Measurements from ENCODE around the gene RRBP1. TPM values are rescaled to one million over a fixed set of nuclear protein-coding genes. Genes with fewer than 3 reads are reported as not detected.

RRBP1 gene
- total and polyA plus RNA-seq, 2 experiments from 2014 or later: 193 to 242 TPM

DNA sequence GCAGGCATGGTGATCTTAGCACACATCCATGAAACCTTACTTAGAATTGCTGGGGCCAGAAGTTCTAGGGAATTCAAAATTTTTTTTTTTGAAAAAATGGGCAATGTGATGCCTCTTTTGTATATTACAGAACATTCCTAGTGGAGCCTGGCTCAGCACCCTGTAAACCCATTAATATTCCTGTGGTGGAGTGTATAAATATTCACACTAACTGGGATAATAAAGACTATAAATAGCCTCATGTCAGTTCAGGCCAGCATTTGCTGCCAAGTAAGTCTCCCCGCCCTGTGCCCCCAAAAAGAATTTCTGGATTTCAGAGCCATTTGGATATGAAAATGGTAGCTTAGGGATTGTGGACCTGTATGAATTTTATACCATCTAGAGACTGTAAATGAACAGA is 32.6 kb upstream of the RRBP1 start:
- Histone ChIP-seq H3K79me2 (no peaks in the 10 kb centered on the region), H3K4me3 (no peak overlapping the region), H3K27ac (no peak overlapping the region)

DNA sequence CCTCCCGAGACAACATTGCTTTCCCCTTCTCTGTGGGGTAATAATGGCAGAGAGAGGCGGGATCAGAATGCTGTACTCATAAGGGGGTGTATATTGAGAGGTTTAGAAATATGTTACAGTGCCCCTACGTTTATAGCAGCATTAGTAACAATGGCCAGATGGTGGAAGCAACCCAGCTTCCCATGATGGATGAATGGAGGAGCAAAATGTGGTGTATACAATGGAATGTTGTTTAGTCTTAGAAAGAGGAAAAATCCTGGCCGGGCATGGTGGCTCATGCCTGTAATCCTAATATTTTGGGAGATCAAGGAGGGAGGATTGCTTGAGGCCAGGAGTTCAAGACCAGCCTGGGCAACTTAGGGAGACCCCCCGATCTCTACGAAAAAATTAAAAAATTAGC is 30.7 kb upstream of the RRBP1 start:
- no peak for TF ChIP-seq EZH2 (IDR thresholded peaks at IDR 0.05; ENCODE audit: borderline replicate concordance)
- TF ChIP-seq, protein P1, sequence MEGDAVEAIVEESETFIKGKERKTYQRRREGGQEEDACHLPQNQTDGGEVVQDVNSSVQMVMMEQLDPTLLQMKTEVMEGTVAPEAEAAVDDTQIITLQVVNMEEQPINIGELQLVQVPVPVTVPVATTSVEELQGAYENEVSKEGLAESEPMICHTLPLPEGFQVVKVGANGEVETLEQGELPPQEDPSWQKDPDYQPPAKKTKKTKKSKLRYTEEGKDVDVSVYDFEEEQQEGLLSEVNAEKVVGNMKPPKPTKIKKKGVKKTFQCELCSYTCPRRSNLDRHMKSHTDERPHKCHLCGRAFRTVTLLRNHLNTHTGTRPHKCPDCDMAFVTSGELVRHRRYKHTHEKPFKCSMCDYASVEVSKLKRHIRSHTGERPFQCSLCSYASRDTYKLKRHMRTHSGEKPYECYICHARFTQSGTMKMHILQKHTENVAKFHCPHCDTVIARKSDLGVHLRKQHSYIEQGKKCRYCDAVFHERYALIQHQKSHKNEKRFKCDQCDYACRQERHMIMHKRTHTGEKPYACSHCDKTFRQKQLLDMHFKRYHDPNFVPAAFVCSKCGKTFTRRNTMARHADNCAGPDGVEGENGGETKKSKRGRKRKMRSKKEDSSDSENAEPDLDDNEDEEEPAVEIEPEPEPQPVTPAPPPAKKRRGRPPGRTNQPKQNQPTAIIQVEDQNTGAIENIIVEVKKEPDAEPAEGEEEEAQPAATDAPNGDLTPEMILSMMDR (IDR thresholded peaks at IDR 0.05; ENCODE audit: poor library complexity): no peak
- no peak for TF ChIP-seq EZH2phosphoT487 (IDR thresholded peaks at IDR 0.05; ENCODE audit: low read depth, severe bottlenecking, unreplicated experiment)
- Histone ChIP-seq H3K9me2 (replicated peaks; ENCODE audit: insufficient read depth) (no peaks in the 10 kb centered on the region), H2AFZ (no peak overlapping the region), H3K27me3 (no peaks in the 10 kb centered on the region), H4K20me1 (ENCODE audit: insufficient read depth, poor library complexity, severe bottlenecking) (no peaks in the 10 kb centered on the region), H3K4me3 (no peak overlapping the region), H3K27ac (no peak overlapping the region), H3K4me1 (ENCODE audit: insufficient read depth) (peaks cover 56% of the 10 kb centered on the region), H3K9me3 (ENCODE audit: low read depth) (no peaks in the 10 kb centered on the region), H3K79me2 (no peaks in the 10 kb centered on the region), H3K4me2 (no peak overlapping the region), H3K36me3 (replicated peaks; ENCODE audit: insufficient read depth, low read depth) (no peaks in the 10 kb centered on the region)
- DNase-seq (ENCODE audit: low spot score): no peak
- 79% methylated on average over 6 of the region's 6 CpGs for WGBS (ENCODE audit: low lambda C conversion rate, missing lambda C conversion rate)

More for the DNA sequence above, 32.6 kb upstream of the RRBP1 start:
- Histone ChIP-seq H3K4me2 (no peak overlapping the region), H3K9me2 (replicated peaks; ENCODE audit: insufficient read depth) (no peaks in the 10 kb centered on the region), H3K4me1 (ENCODE audit: insufficient read depth) (peaks cover 37% of the 10 kb centered on the region), H3K9me3 (ENCODE audit: low read depth) (no peaks in the 10 kb centered on the region), H3K27me3 (no peaks in the 10 kb centered on the region), H3K36me3 (replicated peaks; ENCODE audit: insufficient read depth, low read depth) (no peaks in the 10 kb centered on the region), H4K20me1 (ENCODE audit: insufficient read depth, poor library complexity, severe bottlenecking) (no peaks in the 10 kb centered on the region), H2AFZ (no peak overlapping the region)
- 81% methylated on average over 1 of the region's 1 CpG for WGBS (ENCODE audit: low lambda C conversion rate, missing lambda C conversion rate)
- TF ChIP-seq EZH2phosphoT487 (IDR thresholded peaks at IDR 0.05; ENCODE audit: low read depth, severe bottlenecking, unreplicated experiment) (no peak), EZH2 (IDR thresholded peaks at IDR 0.05; ENCODE audit: borderline replicate concordance) (no peak)
- TF ChIP-seq, protein P1 (IDR thresholded peaks at IDR 0.05; ENCODE audit: poor library complexity): no peak
- DNase-seq (ENCODE audit: low spot score): no peak

DNA sequence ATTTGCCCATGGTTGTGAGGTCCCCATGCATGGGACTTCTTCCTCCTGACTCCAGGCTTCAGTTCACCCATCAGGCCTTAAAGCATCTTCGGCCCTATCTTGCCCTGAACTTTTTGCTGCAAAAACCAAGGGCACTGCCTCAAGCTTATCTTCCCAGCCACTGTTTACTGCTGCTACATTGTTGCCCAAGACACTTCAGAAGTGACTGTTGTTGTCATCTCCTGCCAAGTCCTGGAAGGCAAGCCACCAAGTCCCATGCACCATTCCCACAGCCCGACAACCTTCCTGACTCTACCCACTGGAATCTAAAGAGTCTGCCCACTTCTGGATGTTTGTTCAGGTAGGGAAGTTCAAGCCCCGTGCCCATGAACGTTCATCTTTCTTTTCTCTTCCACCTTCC is 30.2 kb upstream of the RRBP1 start:
- Histone ChIP-seq H3K4me1 (ENCODE audit: insufficient read depth) (peaks cover 56% of the 10 kb centered on the region), H4K20me1 (ENCODE audit: insufficient read depth, poor library complexity, severe bottlenecking) (no peaks in the 10 kb centered on the region)
- 95% methylated on average over 4 of the region's 4 CpGs for WGBS (ENCODE audit: low lambda C conversion rate, missing lambda C conversion rate)

More for the DNA sequence above, 30.2 kb upstream of the RRBP1 start:
- Histone ChIP-seq H3K9me2 (replicated peaks; ENCODE audit: insufficient read depth) (no peaks in the 10 kb centered on the region), H3K9me3 (ENCODE audit: low read depth) (no peaks in the 10 kb centered on the region), H2AFZ (no peak overlapping the region), H3K36me3 (replicated peaks; ENCODE audit: insufficient read depth, low read depth) (no peaks in the 10 kb centered on the region), H3K27ac (no peak overlapping the region), H3K79me2 (no peaks in the 10 kb centered on the region), H3K4me2 (no peak overlapping the region), H3K4me3 (no peak overlapping the region), H3K27me3 (no peaks in the 10 kb centered on the region)
- DNase-seq (ENCODE audit: low spot score): no peak
- TF ChIP-seq, protein P1 (IDR thresholded peaks at IDR 0.05; ENCODE audit: poor library complexity): no peak
- no peak for TF ChIP-seq EZH2phosphoT487 (IDR thresholded peaks at IDR 0.05; ENCODE audit: low read depth, severe bottlenecking, unreplicated experiment)
- TF ChIP-seq EZH2 (IDR thresholded peaks at IDR 0.05; ENCODE audit: borderline replicate concordance): no peak

Data from hepatocyte (in vitro differentiated cells).